H9 (cell line): ENCODE measurements around the gene GBP7. TPM values are rescaled to one million over a fixed set of nuclear protein-coding genes. Genes with fewer than 3 reads are reported as not detected.

ENCODE experiments used
- DNase-seq: peaks from one replicate; pipeline ENCODE4 v3.0.0-alpha.2; 2017
- H2AFZ ChIP-seq: one replicate; pipeline ENCODE4 v1.6.1; 2013; ENCODE audit warnings: mild to moderate bottlenecking, low read length, control low read depth, moderate library complexity
- H2AK5ac ChIP-seq: 2 replicates; pipeline ENCODE4 v1.6.1; 2013; ENCODE audit warnings: low read length, control low read depth, mixed read lengths; ENCODE audit not compliant: insufficient read length
- H2BK120ac ChIP-seq: one replicate; pipeline ENCODE4 v1.6.1; 2013; ENCODE audit warnings: low read depth, mild to moderate bottlenecking, low read length, control low read depth, inconsistent platforms; ENCODE audit not compliant: poor library complexity, severe bottlenecking
- H2BK12ac ChIP-seq: 2 replicates; pipeline ENCODE4 v1.6.1; 2013; ENCODE audit warnings: low read length, control low read depth, mixed read lengths, low read depth; ENCODE audit not compliant: insufficient read length
- H2BK15ac ChIP-seq: 2 replicates; pipeline ENCODE4 v1.6.1; 2013; ENCODE audit warnings: low read depth, low read length, control low read depth
- H2BK20ac ChIP-seq: one replicate; pipeline ENCODE4 v1.6.1; 2013; ENCODE audit warnings: low read depth, mild to moderate bottlenecking, low read length, control low read depth, inconsistent platforms; ENCODE audit not compliant: poor library complexity, severe bottlenecking
- H2BK5ac ChIP-seq: 2 replicates; pipeline ENCODE4 v1.6.1; 2013; ENCODE audit warnings: low read length, control low read depth, mixed read lengths; ENCODE audit not compliant: insufficient read length
- H3K14ac ChIP-seq: 2 replicates; pipeline ENCODE4 v1.6.1; 2013; ENCODE audit warnings: low read length, control low read depth; ENCODE audit not compliant: insufficient read depth
- H3K18ac ChIP-seq: 2 replicates; pipeline ENCODE4 v1.6.1; 2013; ENCODE audit warnings: low read depth, mild to moderate bottlenecking, mixed read lengths, low read length, control low read depth; ENCODE audit not compliant: insufficient read length
- H3K23ac ChIP-seq: 2 replicates; pipeline ENCODE4 v1.6.1; 2013; ENCODE audit warnings: low read length, control low read depth, mixed read lengths, low read depth; ENCODE audit not compliant: insufficient read length
- H3K23me2 ChIP-seq: 2 replicates; pipeline ENCODE4 v1.6.1; 2013; ENCODE audit warnings: low read depth, mild to moderate bottlenecking, mixed read lengths, low read length, control low read depth; ENCODE audit not compliant: insufficient read length, poor library complexity, severe bottlenecking
- H3K27ac ChIP-seq: 2 replicates; pipeline ENCODE4 v1.5.1; 2013; ENCODE audit warnings: low read length, control low read depth, mixed read lengths, low read depth; ENCODE audit not compliant: insufficient read length
- H3K27me3 ChIP-seq: 2 replicates; pipeline ENCODE4 v1.6.1; 2013; ENCODE audit warnings: low read length, control low read depth, inconsistent platforms; ENCODE audit not compliant: insufficient read depth
- H3K4ac ChIP-seq: 2 replicates; pipeline ENCODE4 v1.6.1; 2013; ENCODE audit warnings: low read depth, mild to moderate bottlenecking, control low read depth, inconsistent platforms, low read length, moderate library complexity
- H3K4me1 ChIP-seq: 2 replicates; pipeline ENCODE4 v1.6.1; 2013; ENCODE audit warnings: low read length, control low read depth, inconsistent platforms; ENCODE audit not compliant: insufficient read depth
- H3K4me2 ChIP-seq: 2 replicates; pipeline ENCODE4 v1.6.1; 2013; ENCODE audit warnings: low read length, control low read depth, mixed read lengths; ENCODE audit not compliant: insufficient read length, insufficient read depth
- H3K56ac ChIP-seq: 2 replicates; pipeline ENCODE4 v1.6.1; 2013; ENCODE audit warnings: low read depth, mild to moderate bottlenecking, mixed read lengths, low read length, control low read depth; ENCODE audit not compliant: insufficient read length
- H3K79me1 ChIP-seq: 2 replicates; pipeline ENCODE4 v1.6.1; 2013; ENCODE audit warnings: low read depth, mild to moderate bottlenecking, moderate library complexity, low read length, control low read depth, inconsistent platforms; ENCODE audit not compliant: insufficient read depth, poor library complexity, severe bottlenecking
- H3K79me2 ChIP-seq: 2 replicates; pipeline ENCODE4 v1.6.1; 2013; ENCODE audit warnings: low read length, control low read depth, inconsistent platforms; ENCODE audit not compliant: insufficient read depth
- H3K9ac ChIP-seq: 2 replicates; pipeline ENCODE4 v1.6.1; 2013; ENCODE audit warnings: low read length, control low read depth, mixed read lengths; ENCODE audit not compliant: insufficient read length; ENCODE audit errors: extremely low read depth
- H3K9me3 ChIP-seq: one replicate; pipeline ENCODE4 v1.6.1; 2013; ENCODE audit warnings: low read depth, low read length, inconsistent platforms; ENCODE audit not compliant: control insufficient read depth
- H3T11ph ChIP-seq: one replicate; pipeline ENCODE4 v1.6.1; 2013; ENCODE audit warnings: mild to moderate bottlenecking, low read length, control low read depth, inconsistent platforms
- H4K20me1 ChIP-seq: one replicate; pipeline ENCODE4 v1.6.1; 2013; ENCODE audit not compliant: control insufficient read depth, insufficient read length, insufficient read depth
- H4K5ac ChIP-seq: 2 replicates; pipeline ENCODE4 v1.6.1; 2013; ENCODE audit warnings: low read depth, mild to moderate bottlenecking, mixed read lengths, low read length, control low read depth; ENCODE audit not compliant: insufficient read length
- H4K8ac ChIP-seq: replicated peaks from 2 replicates; pipeline ENCODE4 v1.6.1; 2013; ENCODE audit warnings: low read length, control low read depth, mixed read lengths, low read depth; ENCODE audit not compliant: insufficient read length
- H4K91ac ChIP-seq: 2 replicates; pipeline ENCODE4 v1.6.1; 2013; ENCODE audit warnings: low read depth, mild to moderate bottlenecking, moderate library complexity, mixed read lengths, low read length, control low read depth; ENCODE audit not compliant: insufficient read length
- H3K27ac Mint-ChIP-seq, 3 experiments: 2 replicates in 2 of 3; 3 replicates in 1 of 3; pipeline ENCODE4 v1.8.0; 2020 to 2021; ENCODE audit warnings: mixed read lengths in 3 of 3, mild to moderate bottlenecking in 1 of 3, moderate library complexity in 1 of 3
- H3K27me3 Mint-ChIP-seq: 2 replicates; pipeline ENCODE4 v1.8.0; 2021; ENCODE audit warnings: low read depth, mild to moderate bottlenecking, moderate library complexity, mixed read lengths
- H3K36me3 Mint-ChIP-seq, 3 experiments: 2 replicates in 2 of 3; 3 replicates in 1 of 3; pipeline ENCODE4 v1.8.0; 2020 to 2021; ENCODE audit warnings: low read depth in 3 of 3, mixed read lengths in 3 of 3; ENCODE audit not compliant: insufficient read depth in 1 of 3
- H3K4me1 Mint-ChIP-seq, 2 experiments: 2 replicates each; pipeline ENCODE4 v1.8.0; 2020; ENCODE audit warnings: mixed read lengths in 2 of 2
- H3K4me3 Mint-ChIP-seq, 2 experiments: 2 replicates in 1 of 2; 3 replicates in 1 of 2; pipeline ENCODE4 v1.8.0; 2020 to 2021; ENCODE audit warnings: mild to moderate bottlenecking in 2 of 2, mixed read lengths in 2 of 2, moderate library complexity in 1 of 2
- H3K9me3 Mint-ChIP-seq, 2 experiments: 2 replicates in 1 of 2; 3 replicates in 1 of 2; pipeline ENCODE4 v1.8.0; 2020; ENCODE audit warnings: mild to moderate bottlenecking in 2 of 2, mixed read lengths in 2 of 2, moderate library complexity in 1 of 2
- CTCF ChIP-seq: fragments of 200-600 bp; sonication (generic); conservative IDR thresholded peaks from 3 replicates; pipeline ENCODE4 v1.8.0; 2021; ENCODE audit warnings: antibody characterized with exemption, mild to moderate bottlenecking
- whole genome bisulfite sequencing: extraction: QIAGEN DNeasy Blood & Tissue Kit; methylation state at CpG from one replicate; pipeline ENCODE4 v1.1.7; 2013; ENCODE audit warnings: missing lambda C conversion rate, low lambda C conversion rate, mixed read lengths; ENCODE audit not compliant: insufficient read length; ENCODE audit errors: extremely low coverage; 5-methylcytosine and 5-hydroxymethylcytosine counted together
- total RNA-seq: library from RNA; stranded (reverse); gene quantifications from 2 replicates; pipeline ENCODE4 v1.2.1, GENCODE V29; 2021

GBP7 gene
- total RNA-seq, 1 experiment from 2014 or later: not detected

GRCh38 chr1:89195476-89195875, 19.7 kb upstream of the GBP7 start:
- Histone ChIP-seq H3K4ac (no peak overlapping the region), H2BK120ac (no peak overlapping the region), H2AFZ (no peak overlapping the region), H3K4me2 (no peak overlapping the region), H3K56ac (no peak overlapping the region), H4K20me1 (no peaks in the 10 kb centered on the region), H3T11ph (no peak overlapping the region), H4K5ac (no peak overlapping the region), H2BK20ac (no peak overlapping the region), H3K14ac (no peak overlapping the region), H3K27me3 (no peaks in the 10 kb centered on the region), H3K79me1 (no peaks in the 10 kb centered on the region), H2BK5ac (no peak overlapping the region), H3K79me2 (no peaks in the 10 kb centered on the region), H4K91ac (no peak overlapping the region), H3K27ac (no peak overlapping the region), H3K18ac (no peak overlapping the region), H4K8ac (no peak overlapping the region), H3K9ac (no peak overlapping the region), H2BK15ac (no peak overlapping the region), H3K23ac (no peak overlapping the region), H3K9me3 (no peaks in the 10 kb centered on the region), H3K23me2 (no peaks in the 10 kb centered on the region), H3K4me1 (no peaks in the 10 kb centered on the region), H2AK5ac (no peak overlapping the region), H2BK12ac (no peak overlapping the region)
- Mint-ChIP-seq H3K4me3 (no peak overlapping the region), H3K4me1 (peaks cover 4 to 9% of the 10 kb centered on the region in 2 experiments; a peak in 1 of 4 replicates), H3K9me3 (no peaks in the 10 kb centered on the region), H3K36me3 (no peaks in the 10 kb centered on the region), H3K27me3 (no peaks in the 10 kb centered on the region), H3K27ac (no peak overlapping the region)
- DNase-seq: no peak
- TF ChIP-seq CTCF: no peak
- no CpG with 5 or more reads among the region's 3 CpGs for WGBS
